ENCODE measurements around the gene CEP104.

DNA sequence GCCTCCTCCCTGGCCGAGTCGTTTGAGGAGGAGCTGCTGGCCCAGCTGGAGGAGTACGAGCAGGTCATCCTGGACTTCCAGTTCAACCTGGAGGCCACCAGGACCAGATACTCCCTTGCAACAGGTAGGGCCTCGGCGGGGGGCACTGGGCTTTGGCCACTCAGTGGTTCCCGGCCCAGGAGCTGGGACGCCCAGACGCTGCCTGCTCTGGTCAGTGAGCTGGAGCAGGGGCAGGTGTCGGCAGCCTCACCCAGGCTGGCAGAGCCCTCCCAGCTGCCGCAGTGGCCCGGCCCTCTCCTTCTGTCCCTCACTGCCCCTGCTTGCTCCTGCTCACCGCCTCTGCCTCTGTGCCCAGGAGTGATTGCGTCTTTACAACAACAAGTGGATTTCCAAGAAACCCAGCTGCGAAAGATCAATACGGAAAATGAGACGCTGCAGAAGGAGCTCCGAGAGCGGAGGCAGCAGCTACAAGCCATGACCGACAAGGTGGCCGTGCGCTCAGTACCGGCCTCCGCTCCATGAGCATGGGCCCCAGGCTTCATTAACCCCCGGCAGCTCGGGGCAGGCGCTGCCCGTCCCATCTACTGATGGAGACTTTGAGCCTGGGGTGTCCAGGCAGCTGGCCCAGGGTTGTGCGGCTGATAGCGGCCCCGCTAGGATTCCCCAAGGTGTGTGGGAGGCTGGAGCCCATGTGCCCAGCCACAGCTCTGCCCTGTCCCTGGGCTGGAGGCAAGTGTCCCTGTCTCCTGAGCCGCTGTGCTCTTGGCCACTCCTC lies 93.5 kb downstream of the CEP104 start:
- TF ChIP-seq POLR2A (IDR thresholded peaks at IDR 0.05), result no peak
- TF ChIP-seq, protein P1, sequence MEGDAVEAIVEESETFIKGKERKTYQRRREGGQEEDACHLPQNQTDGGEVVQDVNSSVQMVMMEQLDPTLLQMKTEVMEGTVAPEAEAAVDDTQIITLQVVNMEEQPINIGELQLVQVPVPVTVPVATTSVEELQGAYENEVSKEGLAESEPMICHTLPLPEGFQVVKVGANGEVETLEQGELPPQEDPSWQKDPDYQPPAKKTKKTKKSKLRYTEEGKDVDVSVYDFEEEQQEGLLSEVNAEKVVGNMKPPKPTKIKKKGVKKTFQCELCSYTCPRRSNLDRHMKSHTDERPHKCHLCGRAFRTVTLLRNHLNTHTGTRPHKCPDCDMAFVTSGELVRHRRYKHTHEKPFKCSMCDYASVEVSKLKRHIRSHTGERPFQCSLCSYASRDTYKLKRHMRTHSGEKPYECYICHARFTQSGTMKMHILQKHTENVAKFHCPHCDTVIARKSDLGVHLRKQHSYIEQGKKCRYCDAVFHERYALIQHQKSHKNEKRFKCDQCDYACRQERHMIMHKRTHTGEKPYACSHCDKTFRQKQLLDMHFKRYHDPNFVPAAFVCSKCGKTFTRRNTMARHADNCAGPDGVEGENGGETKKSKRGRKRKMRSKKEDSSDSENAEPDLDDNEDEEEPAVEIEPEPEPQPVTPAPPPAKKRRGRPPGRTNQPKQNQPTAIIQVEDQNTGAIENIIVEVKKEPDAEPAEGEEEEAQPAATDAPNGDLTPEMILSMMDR (IDR thresholded peaks at IDR 0.05), result no peak

Data from heart left ventricle (tissue), 13 donors.